ENCODE measurements around the gene SLC44A2. TPM values are rescaled to one million over a fixed set of nuclear protein-coding genes. Genes with fewer than 3 reads are reported as not detected.

Gene SLC44A2
- polyA plus RNA-seq, 1 donor (not counting 4 experiments of a cell fraction or from before 2014, with no cell fraction given) = 94.7 TPM

DNA sequence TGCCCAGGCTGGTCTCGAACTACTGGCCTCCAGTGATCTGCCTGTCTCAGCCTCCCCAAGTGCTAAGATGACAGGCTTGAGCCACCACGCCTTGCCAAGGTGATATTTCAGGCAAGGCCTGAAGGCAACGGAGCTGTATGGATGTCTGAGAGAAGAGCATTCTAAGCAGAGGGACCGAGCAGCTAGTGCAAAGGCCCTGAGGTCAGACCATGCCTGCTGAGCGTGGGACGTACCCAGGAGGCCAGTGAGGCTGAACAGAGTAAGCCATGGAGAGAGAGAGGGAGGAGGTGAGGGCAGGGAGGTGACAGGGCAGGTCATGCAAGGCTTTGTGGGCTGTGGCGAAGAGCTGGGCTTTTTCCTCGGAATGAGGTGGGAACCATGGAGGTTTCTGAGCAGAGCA is 3.4 kb upstream of the SLC44A2 start:
- no peak overlapping the region for H2AFZ ChIP-seq (ENCODE audit: control insufficient read depth, low read length)
- no peak overlapping the region for H3K4me2 ChIP-seq (ENCODE audit: control insufficient read depth, extremely low read depth, insufficient read depth, low read depth, low read length)
- H3K9ac ChIP-seq (ENCODE audit: control insufficient read depth, extremely low read depth, insufficient read depth, low read length) = no peak overlapping the region
- dilution Hi-C loops (cut with MboI; ENCODE audit: extremely low pct_ligation_motif_present, low sequenced_read_pairs) = no loop called here
- no peaks in the 10 kb centered on the region for H3K27me3 ChIP-seq (ENCODE audit: control insufficient read depth, extremely low read depth, insufficient read depth, low read length)
- peaks cover 39% of the 10 kb centered on the region for H3K4me1 ChIP-seq (ENCODE audit: control insufficient read depth, extremely low read depth, insufficient read depth, low read length)
- no peak overlapping the region for H3K4me3 ChIP-seq (ENCODE audit: control insufficient read depth in 2 of 3, extremely low read depth in 1 of 3, insufficient read depth in 2 of 3, low read depth in 1 of 3, low read length in 3 of 3)
- no peaks in the 10 kb centered on the region for H3K36me3 ChIP-seq (ENCODE audit: control insufficient read depth in 2 of 2, extremely low read depth in 1 of 2, insufficient read depth in 2 of 2, low read length in 2 of 2)
- no peaks in the 10 kb centered on the region for H3K9me3 ChIP-seq (ENCODE audit: control insufficient read depth, low read depth, low read length)
- no peak for TF ChIP-seq EZH2 (IDR thresholded peaks at IDR 0.05; ENCODE audit: low read length)
- TF ChIP-seq, protein P1, sequence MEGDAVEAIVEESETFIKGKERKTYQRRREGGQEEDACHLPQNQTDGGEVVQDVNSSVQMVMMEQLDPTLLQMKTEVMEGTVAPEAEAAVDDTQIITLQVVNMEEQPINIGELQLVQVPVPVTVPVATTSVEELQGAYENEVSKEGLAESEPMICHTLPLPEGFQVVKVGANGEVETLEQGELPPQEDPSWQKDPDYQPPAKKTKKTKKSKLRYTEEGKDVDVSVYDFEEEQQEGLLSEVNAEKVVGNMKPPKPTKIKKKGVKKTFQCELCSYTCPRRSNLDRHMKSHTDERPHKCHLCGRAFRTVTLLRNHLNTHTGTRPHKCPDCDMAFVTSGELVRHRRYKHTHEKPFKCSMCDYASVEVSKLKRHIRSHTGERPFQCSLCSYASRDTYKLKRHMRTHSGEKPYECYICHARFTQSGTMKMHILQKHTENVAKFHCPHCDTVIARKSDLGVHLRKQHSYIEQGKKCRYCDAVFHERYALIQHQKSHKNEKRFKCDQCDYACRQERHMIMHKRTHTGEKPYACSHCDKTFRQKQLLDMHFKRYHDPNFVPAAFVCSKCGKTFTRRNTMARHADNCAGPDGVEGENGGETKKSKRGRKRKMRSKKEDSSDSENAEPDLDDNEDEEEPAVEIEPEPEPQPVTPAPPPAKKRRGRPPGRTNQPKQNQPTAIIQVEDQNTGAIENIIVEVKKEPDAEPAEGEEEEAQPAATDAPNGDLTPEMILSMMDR (optimal IDR thresholded peaks at IDR 0.05 in 1 of 3, IDR thresholded peaks at IDR 0.05 in 1 of 3, conservative IDR thresholded peaks at IDR 0.05 in 1 of 3; ENCODE audit: extremely low read depth in 1 of 3, insufficient read depth in 2 of 3, low read length in 3 of 3) = no peak
- H3K79me2 ChIP-seq (ENCODE audit: control insufficient read depth, insufficient read depth, low read length) = peaks cover 15% of the 10 kb centered on the region
- no peaks in the 10 kb centered on the region for H3K9me1 ChIP-seq (ENCODE audit: control insufficient read depth, extremely low read depth, insufficient read depth, low read length)
- H4K20me1 ChIP-seq (ENCODE audit: control insufficient read depth, extremely low read depth, insufficient read depth, low read length) = no peaks in the 10 kb centered on the region
- no peak overlapping the region for H3K27ac ChIP-seq (ENCODE audit: control insufficient read depth, insufficient read depth, low read length)
- FAIRE-seq (no peak), DNase-seq (ENCODE audit: low read depth, low spot score) (no peak)

DNA sequence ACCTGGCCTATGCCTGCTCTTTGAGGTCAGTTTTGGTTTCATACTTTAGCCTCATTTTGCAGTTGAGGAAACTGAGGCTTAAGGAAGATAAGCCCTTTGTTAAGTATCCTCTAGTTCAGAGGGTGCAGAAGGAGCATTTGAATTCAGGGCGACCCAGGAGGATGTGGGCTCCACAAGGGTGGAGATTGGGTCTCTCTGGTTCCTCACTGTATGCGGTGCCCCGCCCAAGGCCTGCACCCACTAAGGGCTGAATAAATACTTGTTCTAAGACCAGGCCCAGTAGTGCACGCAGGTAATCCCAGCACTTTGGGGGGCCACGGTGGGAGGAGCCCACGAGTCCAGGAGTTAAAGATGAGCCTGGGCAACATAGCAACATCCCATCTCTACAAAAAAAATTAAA is 768 bp upstream of the SLC44A2 start:
- no peaks in the 10 kb centered on the region for H4K20me1 ChIP-seq (ENCODE audit: control insufficient read depth, extremely low read depth, insufficient read depth, low read length)
- no peak for TF ChIP-seq EZH2 (IDR thresholded peaks at IDR 0.05; ENCODE audit: low read length)
- TF ChIP-seq, protein P1 (optimal IDR thresholded peaks at IDR 0.05 in 1 of 3, IDR thresholded peaks at IDR 0.05 in 1 of 3, conservative IDR thresholded peaks at IDR 0.05 in 1 of 3; ENCODE audit: extremely low read depth in 1 of 3, insufficient read depth in 2 of 3, low read length in 3 of 3) = no peak
- peaks cover 29% of the 10 kb centered on the region for H3K79me2 ChIP-seq (ENCODE audit: control insufficient read depth, insufficient read depth, low read length)
- peak overlapping the region; percentile 79 for H3K4me2 ChIP-seq (ENCODE audit: control insufficient read depth, extremely low read depth, insufficient read depth, low read depth, low read length)
- dilution Hi-C loops (cut with MboI; ENCODE audit: extremely low pct_ligation_motif_present, low sequenced_read_pairs) = no loop called here
- H3K9me3 ChIP-seq (ENCODE audit: control insufficient read depth, low read depth, low read length) = no peaks in the 10 kb centered on the region
- DNase-seq (ENCODE audit: low read depth, low spot score) (no peak), FAIRE-seq (no peak)
- H3K36me3 ChIP-seq (ENCODE audit: control insufficient read depth in 2 of 2, extremely low read depth in 1 of 2, insufficient read depth in 2 of 2, low read length in 2 of 2) = peaks cover 3 to 10% of the 10 kb centered on the region in 2 experiments
- H3K9me1 ChIP-seq (ENCODE audit: control insufficient read depth, extremely low read depth, insufficient read depth, low read length) = no peaks in the 10 kb centered on the region
- H3K27ac ChIP-seq (ENCODE audit: control insufficient read depth, insufficient read depth, low read length) = no peak overlapping the region
- H3K4me1 ChIP-seq (ENCODE audit: control insufficient read depth, extremely low read depth, insufficient read depth, low read length) = peaks cover 32% of the 10 kb centered on the region
- no peaks in the 10 kb centered on the region for H3K27me3 ChIP-seq (ENCODE audit: control insufficient read depth, extremely low read depth, insufficient read depth, low read length)
- H3K9ac ChIP-seq (ENCODE audit: control insufficient read depth, extremely low read depth, insufficient read depth, low read length) = no peak overlapping the region
- H3K4me3 ChIP-seq (ENCODE audit: control insufficient read depth in 2 of 3, extremely low read depth in 1 of 3, insufficient read depth in 2 of 3, low read depth in 1 of 3, low read length in 3 of 3) = no peak overlapping the region
- no peak overlapping the region for H2AFZ ChIP-seq (ENCODE audit: control insufficient read depth, low read length)
